Inflammatory macrophage treated with lipopolysaccharide for 1 hour (primary cell): ENCODE measurements around the gene AQP12A.
A peak's percentile ranks its signal among the peaks of the same experiment; 100 is the strongest.

ENCODE experiments used
- DNase-seq, 2 donors: peaks; one replicate each; pipeline ENCODE4 v3.0.0-alpha.2; 2020 to 2022

AQP12A gene

GRCh38 chr2:240725671-240726070 is 34.0 kb downstream of the AQP12A start:
- no peak for DNase-seq

GRCh38 chr2:240726876-240727275 is 35.2 kb downstream of the AQP12A start:
- DNase-seq, result no peak

GRCh38 chr2:240727439-240727838 is 35.8 kb downstream of the AQP12A start:
- no peak for DNase-seq

GRCh38 chr2:240727913-240728312 is 36.2 kb downstream of the AQP12A start:
- DNase-seq, result no peak

GRCh38 chr2:240728361-240728760 is 36.7 kb downstream of the AQP12A start:
- no peak for DNase-seq

- no peak for DNase-seq
Measured at GRCh38 chr2:240728827-240729226, 37.2 kb downstream of the AQP12A start.

- DNase-seq, result no peak
Measured at GRCh38 chr2:240730501-240731177, 39.0 kb downstream of the AQP12A start.

GRCh38 chr2:240731178-240731545 is 39.5 kb downstream of the AQP12A start:
- no peak for DNase-seq

- DNase-seq, result no peak
Measured at GRCh38 chr2:240732184-240732583, 40.5 kb downstream of the AQP12A start.

- DNase-seq, result no peak
Measured at GRCh38 chr2:240732911-240733622, 41.4 kb downstream of the AQP12A start.

- peak; percentile 2 to 17 for DNase-seq
Measured at GRCh38 chr2:240733803-240734495, 42.3 kb downstream of the AQP12A start.

GRCh38 chr2:240734756-240735155 is 43.1 kb downstream of the AQP12A start:
- DNase-seq, result no peak

- no peak for DNase-seq
Measured at GRCh38 chr2:240735476-240735875, 43.8 kb downstream of the AQP12A start.

GRCh38 chr2:240736281-240737250 is 44.9 kb downstream of the AQP12A start:
- DNase-seq, result no peak

- no peak for DNase-seq
Measured at GRCh38 chr2:240737512-240737911, 45.8 kb downstream of the AQP12A start.

- no peak for DNase-seq
Measured at GRCh38 chr2:240737958-240738357, 46.3 kb downstream of the AQP12A start.

- DNase-seq, result no peak
Measured at GRCh38 chr2:240739797-240740196, 48.1 kb downstream of the AQP12A start.

- no peak for DNase-seq
Measured at GRCh38 chr2:240741091-240741490, 49.4 kb downstream of the AQP12A start.

- DNase-seq, result no peak
Measured at GRCh38 chr2:240742602-240743095, 51.0 kb downstream of the AQP12A start.

- DNase-seq, result no peak
Measured at GRCh38 chr2:240745456-240745855, 53.8 kb downstream of the AQP12A start.

GRCh38 chr2:240745962-240746361 is 54.3 kb downstream of the AQP12A start:
- no peak for DNase-seq

GRCh38 chr2:240746671-240747070 is 55.0 kb downstream of the AQP12A start:
- DNase-seq, result no peak

- no peak for DNase-seq
Measured at GRCh38 chr2:240747256-240747655, 55.6 kb downstream of the AQP12A start.
